ENCODE data around the gene FHIP1B.

DNA sequence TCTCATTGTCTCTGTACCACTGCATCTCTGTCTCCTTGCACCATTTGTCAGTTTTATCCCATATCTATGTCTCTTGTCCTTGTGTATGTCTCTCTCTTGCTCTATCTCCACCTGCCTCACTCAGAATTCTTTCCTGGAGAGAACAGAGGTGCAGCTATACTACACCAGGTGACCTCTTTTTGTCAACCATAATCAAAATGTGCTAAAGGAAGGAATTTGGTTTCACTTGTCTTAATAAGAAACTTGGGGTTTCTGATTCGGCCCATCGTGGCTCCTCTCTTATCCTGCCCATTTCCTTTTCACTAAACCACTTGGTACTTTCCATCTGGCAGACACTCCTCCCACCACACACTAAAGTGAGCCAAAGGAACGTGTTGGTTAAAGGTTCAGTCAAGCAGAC, 31.1 kb downstream of the FHIP1B start:
- no peak for TF ChIP-seq CTCF (conservative IDR thresholded peaks at IDR 0.05; ENCODE audit: low read length)
- TF ChIP-seq EZH2phosphoT487 (IDR thresholded peaks at IDR 0.05; ENCODE audit: borderline replicate concordance, low read depth, low read length) = no peak
